IMR-90 (cell line): Measurements from ENCODE around the gene KIF6. TPM values are rescaled to one million over a fixed set of nuclear protein-coding genes. Genes with fewer than 3 reads are reported as not detected.

ENCODE experiments used
- ATAC-seq: fragments of 200-7000 bp; cut with Tn5 transposase; 2 replicates; pipeline ENCODE4 v1.9.1; 2020; ENCODE audit warnings: low read depth, mild to moderate bottlenecking, moderate library complexity
- BruUV-seq: library from RNA; stranded (reverse); fragments of 400-500 nt; replicated peaks from 2 replicates; lab custom pipeline; 2021; lab: Mats Ljungman, UMichigan
- CTCF ChIA-PET: fragments of 300-600 bp; formaldehyde crosslinking; extraction: SDS; loops from one replicate; lab custom pipeline; 2021; ENCODE audit warnings: antibody characterized with exemption; lab: Yijun Ruan, JAX
- POLR2A ChIA-PET: fragments of 300-600 bp; sonication (Branson Sonifier 250); formaldehyde crosslinking; loops from one replicate; lab custom pipeline; 2022; ENCODE audit warnings: antibody characterized with exemption; ENCODE audit not compliant: unreplicated experiment; lab: Charles Lee
- DNase-seq: peaks from one replicate; pipeline ENCODE4 v3.0.0; 2013
- H2AFZ ChIP-seq: replicated peaks from 2 replicates; pipeline ENCODE3; 2013; ENCODE audit warnings: low read length, mild to moderate bottlenecking; ENCODE audit not compliant: poor library complexity
- H2AK5ac ChIP-seq: 2 replicates; pipeline ENCODE4 v1.6.1; 2013; ENCODE audit warnings: low read depth, low read length, inconsistent platforms
- H2AK9ac ChIP-seq: replicated peaks from 2 replicates; pipeline ENCODE3; 2013; ENCODE audit warnings: mild to moderate bottlenecking, low read depth, low read length, moderate library complexity; ENCODE audit not compliant: poor library complexity
- H2BK120ac ChIP-seq: 2 replicates; pipeline ENCODE4 v1.6.1; 2013; ENCODE audit warnings: low read depth, low read length, inconsistent platforms
- H2BK15ac ChIP-seq: 3 replicates; pipeline ENCODE4 v1.6.1; 2013; ENCODE audit warnings: low read depth, low read length, inconsistent platforms
- H2BK20ac ChIP-seq: 2 replicates; pipeline ENCODE4 v1.6.1; 2013; ENCODE audit warnings: low read depth, mild to moderate bottlenecking, inconsistent platforms, low read length, moderate library complexity
- H2BK5ac ChIP-seq: 2 replicates; pipeline ENCODE4 v1.6.1; 2013; ENCODE audit warnings: mild to moderate bottlenecking, low read depth, low read length, inconsistent platforms; ENCODE audit not compliant: poor library complexity, severe bottlenecking
- H3K14ac ChIP-seq: replicated peaks from 2 replicates; pipeline ENCODE4 v1.6.1; 2013; ENCODE audit warnings: low read depth, low read length, inconsistent platforms
- H3K18ac ChIP-seq: 2 replicates; pipeline ENCODE4 v1.6.1; 2013; ENCODE audit warnings: low read depth, low read length, control low read depth
- H3K23ac ChIP-seq: 2 replicates; pipeline ENCODE4 v1.6.1; 2013; ENCODE audit warnings: low read depth, low read length, inconsistent platforms
- H3K27ac ChIP-seq: 2 replicates; pipeline ENCODE4 v1.5.1; 2013; ENCODE audit warnings: mild to moderate bottlenecking, control low read depth, low read length; ENCODE audit not compliant: insufficient read depth
- H3K27me3 ChIP-seq: 2 replicates; pipeline ENCODE4 v1.6.1; 2013; ENCODE audit warnings: low read length; ENCODE audit not compliant: control insufficient read depth, insufficient read depth
- H3K36me3 ChIP-seq: 2 replicates; pipeline ENCODE4 v1.6.1; 2013; ENCODE audit warnings: low read length, mixed read lengths; ENCODE audit not compliant: control insufficient read depth, insufficient read depth
- H3K4ac ChIP-seq: 2 replicates; pipeline ENCODE4 v1.6.1; 2013; ENCODE audit warnings: low read depth, low read length, inconsistent platforms
- H3K4me1 ChIP-seq: 2 replicates; pipeline ENCODE4 v1.6.1; 2013; ENCODE audit warnings: low read length, mixed read lengths; ENCODE audit not compliant: control insufficient read depth, insufficient read depth
- H3K4me2 ChIP-seq: 2 replicates; pipeline ENCODE4 v1.6.1; 2013; ENCODE audit warnings: low read depth, mild to moderate bottlenecking, control low read depth, low read length, moderate library complexity
- H3K4me3 ChIP-seq: 2 replicates; pipeline ENCODE4 v1.5.1; 2013; ENCODE audit warnings: low read depth, mild to moderate bottlenecking, control low read depth, low read length, moderate library complexity; ENCODE audit not compliant: insufficient read depth
- H3K56ac ChIP-seq: 2 replicates; pipeline ENCODE4 v1.6.1; 2013; ENCODE audit warnings: low read length, inconsistent platforms; ENCODE audit not compliant: insufficient read depth; ENCODE audit errors: extremely low read depth
- H3K79me1 ChIP-seq, 2 experiments: 2 replicates each; pipeline ENCODE4 v1.6.1; 2013; ENCODE audit warnings: low read length in 2 of 2, inconsistent platforms in 1 of 2, low read depth in 1 of 2
- H3K9ac ChIP-seq: 2 replicates; pipeline ENCODE4 v1.6.1; 2013; ENCODE audit warnings: low read depth, low read length, control low read depth
- H3K9me1 ChIP-seq: 2 replicates; pipeline ENCODE4 v1.6.1; 2013; ENCODE audit warnings: low read length, inconsistent platforms; ENCODE audit not compliant: insufficient read depth
- H3K9me3 ChIP-seq: 2 replicates; pipeline ENCODE4 v1.6.1; 2013; ENCODE audit warnings: low read length; ENCODE audit not compliant: control insufficient read depth, insufficient read depth
- H4K20me1 ChIP-seq: 2 replicates; pipeline ENCODE4 v1.6.1; 2013; ENCODE audit warnings: low read length, inconsistent platforms; ENCODE audit not compliant: insufficient read depth
- H4K5ac ChIP-seq: 2 replicates; pipeline ENCODE4 v1.6.1; 2013; ENCODE audit warnings: mild to moderate bottlenecking, low read depth, low read length, control low read depth
- H4K8ac ChIP-seq, 2 experiments: 2 replicates each; pipeline ENCODE4 v1.6.1; 2013; ENCODE audit warnings: low read depth in 2 of 2, low read length in 2 of 2, control low read depth in 1 of 2, inconsistent platforms in 1 of 2
- H4K91ac ChIP-seq: 2 replicates; pipeline ENCODE4 v1.6.1; 2013; ENCODE audit warnings: low read depth, low read length, inconsistent platforms; ENCODE audit not compliant: insufficient read depth
- BHLHE40 ChIP-seq: fragments of 150-350 bp; IDR thresholded peaks from 2 replicates; pipeline ENCODE4 v1.6.1; 2016; ENCODE audit warnings: mild to moderate bottlenecking, low read depth, low read length
- CEBPB ChIP-seq: IDR thresholded peaks from 2 replicates; pipeline ENCODE4 v1.6.1; 2012; ENCODE audit warnings: low read depth, low read length, improper control_type of control experiment
- CHD1 ChIP-seq: IDR thresholded peaks from 2 replicates; pipeline ENCODE4 v1.6.1; 2012; ENCODE audit warnings: low read depth, low read length, improper control_type of control experiment
- CTCF ChIP-seq: conservative IDR thresholded peaks from 2 replicates; pipeline ENCODE4 v1.5.1; 2012; ENCODE audit warnings: mild to moderate bottlenecking, low read depth, low read length, improper control_type of control experiment
- FOS ChIP-seq: fragments of 150-350 bp; IDR thresholded peaks from 2 replicates; pipeline ENCODE4 v1.6.1; 2016; ENCODE audit warnings: low read depth, low read length
- MAFK ChIP-seq: IDR thresholded peaks from 2 replicates; pipeline ENCODE4 v1.6.1; 2012; ENCODE audit warnings: low read depth, low read length, improper control_type of control experiment
- MAZ ChIP-seq: IDR thresholded peaks from 2 replicates; pipeline ENCODE4 v1.6.1; 2012; ENCODE audit warnings: low read depth, mild to moderate bottlenecking, low read length, improper control_type of control experiment, moderate library complexity, borderline replicate concordance
- MXI1 ChIP-seq: IDR thresholded peaks from 2 replicates; pipeline ENCODE4 v1.6.1; 2012; ENCODE audit warnings: low read depth, mild to moderate bottlenecking, low read length, moderate library complexity, borderline replicate concordance
- NFE2L2 ChIP-seq: fragments of 150-350 bp; IDR thresholded peaks from 2 replicates; pipeline ENCODE4 v1.6.1; 2016; ENCODE audit warnings: low read depth, mild to moderate bottlenecking, low read length
- POLR2A ChIP-seq: IDR thresholded peaks from 2 replicates; pipeline ENCODE4 v1.6.1; 2012; ENCODE audit warnings: mild to moderate bottlenecking, low read depth, low read length
- RAD21 ChIP-seq: IDR thresholded peaks from 2 replicates; pipeline ENCODE4 v1.6.1; 2012; ENCODE audit warnings: low read length, improper control_type of control experiment
- RCOR1 ChIP-seq: IDR thresholded peaks from 2 replicates; pipeline ENCODE4 v1.6.1; 2012; ENCODE audit warnings: mild to moderate bottlenecking, low read length, improper control_type of control experiment; ENCODE audit not compliant: insufficient replicate concordance
- RFX5 ChIP-seq: IDR thresholded peaks from 2 replicates; pipeline ENCODE4 v1.8.0; 2012; ENCODE audit warnings: low read depth, mild to moderate bottlenecking, low read length, moderate library complexity
- SMC3 ChIP-seq: fragments of 150-350 bp; IDR thresholded peaks from 2 replicates; pipeline ENCODE4 v1.6.1; 2016; ENCODE audit warnings: low read depth, mild to moderate bottlenecking, antibody characterized with exemption, low read length, moderate library complexity
- USF2 ChIP-seq: fragments of 150-350 bp; IDR thresholded peaks from 2 replicates; pipeline ENCODE4 v1.6.1; 2017; ENCODE audit warnings: mild to moderate bottlenecking, antibody characterized with exemption, low read length, low read depth
- WGBS, 2 experiments: methylation state at CpG; one replicate each; pipeline versions ENCODE4 v1.1.5 to v1.1.7; 2013; ENCODE audit warnings: missing lambda C conversion rate in 2 of 2; ENCODE audit not compliant: insufficient read length in 1 of 2; ENCODE audit errors: extremely low coverage in 2 of 2; 5-methylcytosine and 5-hydroxymethylcytosine counted together
- dilution Hi-C: fragments of 300-500 bp; cut with HindIII; formaldehyde crosslinking; loops from one replicate; pipeline ENCODE4 v1.14.3; 2018; ENCODE audit warnings: low sequenced_read_pairs; ENCODE audit not compliant: unreplicated experiment
- in situ Hi-C: fragments of 300-500 bp; cut with MboI; formaldehyde crosslinking; loops from 3 replicates; pipeline ENCODE4 v1.14.3; 2019; ENCODE audit warnings: low sequenced_read_pairs, inconsistent platforms, mixed read lengths
- intact Hi-C: fragments of 100-400 bp; cut with micrococcal nuclease; formaldehyde crosslinking; loops from 2 replicates; pipeline ENCODE4 v1.10.0; 2022
- polyA plus RNA-seq, 3 experiments: library from polyadenylated mRNA; depleted of rRNA; stranded (reverse); fragments of >200 nt; gene quantifications; 2 replicates each; pipeline ENCODE4 v1.2.3, GENCODE V29; 2012; ENCODE audit warnings: low replicate concordance in 1 of 3
- total RNA-seq: library from RNA; depleted of rRNA; stranded (reverse); fragments of >200 nt; gene quantifications from 2 replicates; pipeline ENCODE4 v1.2.3, GENCODE V29; 2012
- TF ChIP-seq, protein P1 (sequence below): fragments of 150-350 bp; IDR thresholded peaks from 2 replicates; pipeline ENCODE4 v1.6.1; 2016; ENCODE audit warnings: low read depth, mild to moderate bottlenecking, low read length, moderate library complexity, borderline replicate concordance

The KIF6 gene
- total and polyA plus RNA-seq, 2 of the 4 experiments (the other 2 are of a cell fraction) = under 0.01 to 0.10 TPM

DNA sequence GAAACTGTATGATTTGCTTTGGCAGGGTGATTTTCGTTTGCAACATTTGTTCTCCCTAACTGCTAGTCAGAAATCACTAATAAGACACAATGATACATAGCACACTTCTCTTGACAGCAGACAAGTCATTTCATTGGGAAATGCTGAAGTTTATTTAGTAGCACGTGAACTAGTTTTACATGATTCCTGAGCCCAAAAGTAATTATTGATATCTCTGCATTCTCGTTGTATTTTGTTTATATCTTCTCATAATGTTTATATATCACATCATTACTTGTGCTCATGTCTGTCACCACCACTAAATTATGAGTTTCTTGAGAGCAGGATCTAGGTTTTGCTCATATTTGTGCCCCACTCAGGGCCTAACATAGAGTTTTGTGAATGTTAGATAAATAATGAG is 151.7 kb downstream of the KIF6 start:
- Histone ChIP-seq H3K9me3 (no peaks in the 10 kb centered on the region), H3K14ac (no peak overlapping the region), H3K79me1 (no peaks in the 10 kb centered on the region), H2BK120ac (no peak overlapping the region), H3K4me2 (no peak overlapping the region), H4K8ac (no peak overlapping the region), H3K27me3 (no peaks in the 10 kb centered on the region), H2BK20ac (no peak overlapping the region), H3K4me1 (no peaks in the 10 kb centered on the region), H4K20me1 (no peaks in the 10 kb centered on the region), H2BK15ac (no peak overlapping the region), H3K9me1 (no peaks in the 10 kb centered on the region; the same call in 1 of the 2 replicates), H3K36me3 (no peaks in the 10 kb centered on the region), H2BK5ac (no peak overlapping the region), H3K56ac (no peak overlapping the region), H3K18ac (no peak overlapping the region), H3K23ac (no peak overlapping the region), H3K4me3 (no peak overlapping the region), H2AK5ac (no peak overlapping the region), H3K4ac (no peak overlapping the region), H3K9ac (no peak overlapping the region), H2AK9ac (no peak overlapping the region), H4K5ac (no peak overlapping the region), H3K27ac (no peak overlapping the region), H4K91ac (no peak overlapping the region), H2AFZ (no peak overlapping the region)
- dilution Hi-C loops = no loop called here
- POLR2A ChIA-PET = no interaction called here
- CTCF ChIA-PET = no interaction called here
- ATAC-seq = no peak
- no peak for DNase-seq
- WGBS, 2 experiments = no CpG with 5 or more reads among the region's 3 CpGs
- in situ Hi-C loops = no loop called here
- intact Hi-C loops = no loop called here
- TF ChIP-seq NFE2L2 (no peak), FOS (no peak), RAD21 (no peak), RCOR1 (no peak), CHD1 (no peak), MAFK (no peak), USF2 (no peak), MXI1 (no peak), SMC3 (no peak), MAZ (no peak), CTCF (no peak), RFX5 (no peak), BHLHE40 (no peak), CEBPB (no peak), POLR2A (no peak)
- TF ChIP-seq, protein P1, sequence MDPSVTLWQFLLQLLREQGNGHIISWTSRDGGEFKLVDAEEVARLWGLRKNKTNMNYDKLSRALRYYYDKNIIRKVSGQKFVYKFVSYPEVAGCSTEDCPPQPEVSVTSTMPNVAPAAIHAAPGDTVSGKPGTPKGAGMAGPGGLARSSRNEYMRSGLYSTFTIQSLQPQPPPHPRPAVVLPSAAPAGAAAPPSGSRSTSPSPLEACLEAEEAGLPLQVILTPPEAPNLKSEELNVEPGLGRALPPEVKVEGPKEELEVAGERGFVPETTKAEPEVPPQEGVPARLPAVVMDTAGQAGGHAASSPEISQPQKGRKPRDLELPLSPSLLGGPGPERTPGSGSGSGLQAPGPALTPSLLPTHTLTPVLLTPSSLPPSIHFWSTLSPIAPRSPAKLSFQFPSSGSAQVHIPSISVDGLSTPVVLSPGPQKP = no peak
- BruUV-seq = no TSS peak
